ENCODE results near the gene LRTM2.

The LRTM2 gene

DNA sequence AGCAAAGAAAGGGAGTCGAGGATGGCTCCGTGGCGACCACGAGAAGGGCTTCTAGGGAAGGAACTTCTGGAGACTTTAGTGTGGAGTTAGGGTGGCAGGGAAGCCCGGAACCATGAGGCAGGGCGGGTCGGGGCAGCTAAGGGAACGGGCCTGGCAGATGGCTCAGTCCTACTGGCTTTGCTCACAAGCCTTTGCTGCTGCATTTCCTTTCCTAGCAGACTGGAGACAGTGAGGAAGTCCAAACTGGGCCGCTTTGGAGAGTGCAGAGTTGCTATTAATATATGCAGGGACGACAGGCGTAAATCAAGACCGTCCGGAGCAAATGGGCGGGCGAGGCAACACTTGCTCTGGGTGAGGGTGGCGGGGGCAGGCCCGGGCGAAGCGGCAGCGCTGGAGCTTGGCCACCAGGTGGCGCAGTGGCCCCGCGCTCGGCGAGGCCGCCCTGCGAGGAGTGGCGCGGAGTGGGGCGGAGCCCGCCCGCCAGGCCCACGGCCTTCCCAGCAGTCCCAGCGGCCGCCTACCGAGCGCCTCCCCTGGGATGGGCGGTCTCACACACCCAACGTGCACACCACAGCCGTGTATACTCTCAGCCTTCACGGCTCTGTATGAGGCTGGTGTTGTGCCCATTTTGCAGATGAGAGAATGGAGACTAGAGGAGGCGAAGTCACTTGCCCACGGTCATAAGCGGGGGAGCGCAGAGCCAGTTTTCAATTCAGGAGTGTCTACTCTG, 24.4 kb upstream of the LRTM2 start (continued):
- TF ChIP-seq ZFP69B (tag by site-specific recombination; IDR thresholded peaks at IDR 0.05) (no peak), ZNF138 (tag by site-specific recombination; IDR thresholded peaks at IDR 0.05; ENCODE audit: borderline replicate concordance) (no peak), ZNF830 (tag by site-specific recombination; IDR thresholded peaks at IDR 0.05; ENCODE audit: low read depth) (no peak), ZNF157 (tag by site-specific recombination; IDR thresholded peaks at IDR 0.05) (no peak), ZNF112 (tag by site-specific recombination; IDR thresholded peaks at IDR 0.05) (no peak), ZNF114 (tag by site-specific recombination; IDR thresholded peaks at IDR 0.05) (no peak), GLIS2 (tag by site-specific recombination; IDR thresholded peaks at IDR 0.05) (peak; percentile 13; the same call in 1 of the 2 replicates), ZNF274 (IDR thresholded peaks at IDR 0.05; ENCODE audit: low read length) (no peak), ZNF274 (tag by site-specific recombination; IDR thresholded peaks at IDR 0.05; ENCODE audit: borderline replicate concordance) (no peak), ZNF837 (tag by site-specific recombination; IDR thresholded peaks at IDR 0.05) (no peak), ZNF777 (tag by site-specific recombination; IDR thresholded peaks at IDR 0.05; ENCODE audit: borderline replicate concordance) (no peak), KLF9 (tag by site-specific recombination; IDR thresholded peaks at IDR 0.05; ENCODE audit: low read depth) (peak; percentile 58), ZNF571 (tag by site-specific recombination; IDR thresholded peaks at IDR 0.05) (no peak), ZNF768 (tag by site-specific recombination; IDR thresholded peaks at IDR 0.05) (0 out of 2 replicates have a peak, but pooled peaks have one; percentile 15), ZNF621 (tag by site-specific recombination; IDR thresholded peaks at IDR 0.05) (no peak), PATZ1 (tag by site-specific recombination; IDR thresholded peaks at IDR 0.05) (no peak), ZFP41 (tag by site-specific recombination; IDR thresholded peaks at IDR 0.05; ENCODE audit: borderline replicate concordance) (no peak), ZIC2 (tag by site-specific recombination; IDR thresholded peaks at IDR 0.05) (peak; percentile 61), ZNF302 (tag by site-specific recombination; IDR thresholded peaks at IDR 0.05; ENCODE audit: low read depth) (no peak), ZNF366 (tag by site-specific recombination; conservative IDR thresholded peaks at IDR 0.05) (no peak), IKZF3 (tag by site-specific recombination; IDR thresholded peaks at IDR 0.05) (no peak), ZNF514 (tag by site-specific recombination; IDR thresholded peaks at IDR 0.05) (no peak), KLF16 (tag by site-specific recombination; IDR thresholded peaks at IDR 0.05) (0 out of 2 replicates have a peak, but pooled peaks have one; percentile 42), ZNF248 (tag by site-specific recombination; IDR thresholded peaks at IDR 0.05) (no peak), ZNF488 (tag by site-specific recombination; IDR thresholded peaks at IDR 0.05) (no peak), ZNF335 (tag by site-specific recombination; conservative IDR thresholded peaks at IDR 0.05) (peak; percentile 94), TRIM28 (IDR thresholded peaks at IDR 0.05; ENCODE audit: borderline replicate concordance, low read length) (peak; percentile 51; the same call in 1 of the 2 replicates), ZNF239 (tag by site-specific recombination; IDR thresholded peaks at IDR 0.05) (no peak), ZNF580 (tag by site-specific recombination; IDR thresholded peaks at IDR 0.05) (peak; percentile 63; the same call in 1 of the 2 replicates), MYNN (tag by site-specific recombination; IDR thresholded peaks at IDR 0.05; ENCODE audit: borderline replicate concordance) (no peak), ZNF24 (tag by site-specific recombination; IDR thresholded peaks at IDR 0.05) (no peak), ZNF426 (tag by site-specific recombination; IDR thresholded peaks at IDR 0.05) (no peak), ZNF791 (tag by site-specific recombination; IDR thresholded peaks at IDR 0.05) (no peak), ZNF146 (tag by site-specific recombination; IDR thresholded peaks at IDR 0.05) (no peak)
- TF ChIP-seq, protein P1, sequence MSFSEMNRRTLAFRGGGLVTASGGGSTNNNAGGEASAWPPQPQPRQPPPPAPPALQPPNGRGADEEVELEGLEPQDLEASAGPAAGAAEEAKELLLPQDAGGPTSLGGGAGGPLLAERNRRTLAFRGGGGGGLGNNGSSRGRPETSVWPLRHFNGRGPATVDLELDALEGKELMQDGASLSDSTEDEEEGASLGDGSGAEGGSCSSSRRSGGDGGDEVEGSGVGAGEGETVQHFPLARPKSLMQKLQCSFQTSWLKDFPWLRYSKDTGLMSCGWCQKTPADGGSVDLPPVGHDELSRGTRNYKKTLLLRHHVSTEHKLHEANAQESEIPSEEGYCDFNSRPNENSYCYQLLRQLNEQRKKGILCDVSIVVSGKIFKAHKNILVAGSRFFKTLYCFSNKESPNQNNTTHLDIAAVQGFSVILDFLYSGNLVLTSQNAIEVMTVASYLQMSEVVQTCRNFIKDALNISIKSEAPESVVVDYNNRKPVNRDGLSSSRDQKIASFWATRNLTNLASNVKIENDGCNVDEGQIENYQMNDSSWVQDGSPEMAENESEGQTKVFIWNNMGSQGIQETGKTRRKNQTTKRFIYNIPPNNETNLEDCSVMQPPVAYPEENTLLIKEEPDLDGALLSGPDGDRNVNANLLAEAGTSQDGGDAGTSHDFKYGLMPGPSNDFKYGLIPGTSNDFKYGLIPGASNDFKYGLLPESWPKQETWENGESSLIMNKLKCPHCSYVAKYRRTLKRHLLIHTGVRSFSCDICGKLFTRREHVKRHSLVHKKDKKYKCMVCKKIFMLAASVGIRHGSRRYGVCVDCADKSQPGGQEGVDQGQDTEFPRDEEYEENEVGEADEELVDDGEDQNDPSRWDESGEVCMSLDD (tag by site-specific recombination; IDR thresholded peaks at IDR 0.05), result no peak
